DOHH2 (cell line): ENCODE results near the gene EVA1C.

ENCODE experiments used
- EZH2phosphoT487 ChIP-seq: fragments of 200-600 bp; sonication (generic); IDR thresholded peaks from 2 replicates; pipeline ENCODE4 v1.6.1; 2017; ENCODE audit warnings: borderline replicate concordance, mild to moderate bottlenecking, antibody characterized with exemption, low read length, moderate library complexity, mixed read lengths
- TF ChIP-seq, protein P1 (sequence below): fragments of 200-600 bp; sonication (generic); IDR thresholded peaks from one replicate; pipeline ENCODE4 v1.5.1; 2014; ENCODE audit warnings: antibody characterized with exemption, mild to moderate bottlenecking, low read depth, low read length; ENCODE audit not compliant: poor library complexity, severe bottlenecking

DNA sequence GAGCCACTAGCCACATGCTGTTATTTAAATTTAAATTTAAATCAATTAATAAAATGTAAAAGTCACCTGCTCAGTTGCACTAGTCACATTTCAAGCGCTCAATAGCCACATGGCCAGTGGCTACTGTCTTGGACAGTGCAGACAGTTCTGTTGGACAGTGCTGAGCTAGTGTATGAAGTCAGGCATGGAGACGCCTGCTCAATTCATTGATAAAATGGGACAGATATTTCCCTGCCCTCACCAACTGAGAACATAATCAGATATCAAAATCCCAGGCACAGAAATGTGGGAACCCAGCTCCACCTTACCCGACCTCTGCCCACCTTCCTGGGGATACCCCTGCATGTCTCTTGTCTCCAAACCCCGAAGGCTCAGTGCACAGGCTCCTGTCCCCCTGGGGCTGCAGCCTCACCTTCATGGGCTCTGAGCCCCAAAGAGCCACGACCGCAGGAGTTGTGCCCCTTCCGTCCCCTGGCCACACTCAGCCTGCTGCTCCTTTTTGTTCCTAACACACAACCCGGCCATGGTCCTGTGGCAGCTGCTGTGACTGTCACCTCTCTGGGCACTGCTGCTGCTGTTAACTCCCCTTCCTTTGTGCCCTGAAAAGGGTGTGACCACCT, 109.3 kb downstream of the EVA1C start:
- TF ChIP-seq EZH2phosphoT487, result no peak
- TF ChIP-seq, protein P1, sequence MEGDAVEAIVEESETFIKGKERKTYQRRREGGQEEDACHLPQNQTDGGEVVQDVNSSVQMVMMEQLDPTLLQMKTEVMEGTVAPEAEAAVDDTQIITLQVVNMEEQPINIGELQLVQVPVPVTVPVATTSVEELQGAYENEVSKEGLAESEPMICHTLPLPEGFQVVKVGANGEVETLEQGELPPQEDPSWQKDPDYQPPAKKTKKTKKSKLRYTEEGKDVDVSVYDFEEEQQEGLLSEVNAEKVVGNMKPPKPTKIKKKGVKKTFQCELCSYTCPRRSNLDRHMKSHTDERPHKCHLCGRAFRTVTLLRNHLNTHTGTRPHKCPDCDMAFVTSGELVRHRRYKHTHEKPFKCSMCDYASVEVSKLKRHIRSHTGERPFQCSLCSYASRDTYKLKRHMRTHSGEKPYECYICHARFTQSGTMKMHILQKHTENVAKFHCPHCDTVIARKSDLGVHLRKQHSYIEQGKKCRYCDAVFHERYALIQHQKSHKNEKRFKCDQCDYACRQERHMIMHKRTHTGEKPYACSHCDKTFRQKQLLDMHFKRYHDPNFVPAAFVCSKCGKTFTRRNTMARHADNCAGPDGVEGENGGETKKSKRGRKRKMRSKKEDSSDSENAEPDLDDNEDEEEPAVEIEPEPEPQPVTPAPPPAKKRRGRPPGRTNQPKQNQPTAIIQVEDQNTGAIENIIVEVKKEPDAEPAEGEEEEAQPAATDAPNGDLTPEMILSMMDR, result no peak
